ENCODE results near the gene GRID2. TPM values are rescaled to one million over a fixed set of nuclear protein-coding genes. Genes with fewer than 3 reads are reported as not detected.

GRID2 gene
- total RNA-seq, 1 experiment from 2014 or later, result 2.2 TPM

- Histone ChIP-seq H3K27ac (ENCODE audit: low read length) (no peak overlapping the region), H3K4me2 (ENCODE audit: low read length) (no peak overlapping the region), H3K9ac (ENCODE audit: low read length) (no peak overlapping the region), H3K4me3 (ENCODE audit: low read length) (no peak overlapping the region), H2AFZ (ENCODE audit: low read length) (no peak overlapping the region), H4K20me1 (ENCODE audit: low read length) (no peaks in the 10 kb centered on the region), H3K79me2 (ENCODE audit: low read length) (no peaks in the 10 kb centered on the region), H3K4me1 (ENCODE audit: insufficient read depth, low read length) (no peaks in the 10 kb centered on the region), H3F3A (ENCODE audit: low read length, unreplicated experiment) (no peaks in the 10 kb centered on the region), H3K27me3 (ENCODE audit: low read length) (no peaks in the 10 kb centered on the region), H3K36me3 (ENCODE audit: low read depth, low read length) (no peaks in the 10 kb centered on the region), H3K9me3 (ENCODE audit: low read length) (no peaks in the 10 kb centered on the region), H3K9me2 (replicated peaks; ENCODE audit: low read length) (no peaks in the 10 kb centered on the region)
- DNase-seq, result peak; percentile 61
- ChIA-PET POLR2A (ENCODE audit: unreplicated experiment) (no interaction called here), CTCF (interaction anchor here (0.5 to 0.6 kb wide), 2 partner anchors 41 to 936 kb away, joined by 3 to 6 read pairs; no protein-coding TSS in a partner anchor)
- intact Hi-C loops (cut with micrococcal nuclease), result loop anchor here (1.0 to 5.0 kb wide), 3 partner anchors 41 to 892 kb away; no protein-coding TSS in a partner anchor
- BruUV-seq (replicated peaks), result no TSS peak
- ATAC-seq, result peak; percentile 77
- TF ChIP-seq EZH2 (IDR thresholded peaks at IDR 0.05; ENCODE audit: low read length, unreplicated experiment) (no peak), CTCF (conservative IDR thresholded peaks at IDR 0.05; ENCODE audit: low read depth, low read length) (peak; percentile 62), EZH2phosphoT487 (IDR thresholded peaks at IDR 0.05; ENCODE audit: borderline replicate concordance, low read length) (no peak)
Observed at GRCh38 chr4:93199492-93199891, 895.7 kb downstream of the GRID2 start.

- Histone ChIP-seq H3K9me2 (replicated peaks; ENCODE audit: low read length) (no peaks in the 10 kb centered on the region), H4K20me1 (ENCODE audit: low read length) (no peaks in the 10 kb centered on the region), H3K9me3 (ENCODE audit: low read length) (no peaks in the 10 kb centered on the region), H3K79me2 (ENCODE audit: low read length) (no peaks in the 10 kb centered on the region), H3K27ac (ENCODE audit: low read length) (no peak overlapping the region), H3K4me3 (ENCODE audit: low read length) (no peak overlapping the region), H3K27me3 (ENCODE audit: low read length) (no peaks in the 10 kb centered on the region), H2AFZ (ENCODE audit: low read length) (no peak overlapping the region), H3K4me2 (ENCODE audit: low read length) (no peak overlapping the region), H3K9ac (ENCODE audit: low read length) (no peak overlapping the region), H3K36me3 (ENCODE audit: low read depth, low read length) (no peaks in the 10 kb centered on the region), H3K4me1 (ENCODE audit: insufficient read depth, low read length) (no peaks in the 10 kb centered on the region), H3F3A (ENCODE audit: low read length, unreplicated experiment) (no peaks in the 10 kb centered on the region)
- ChIA-PET POLR2A (ENCODE audit: unreplicated experiment) (no interaction called here), CTCF (interaction anchor here (0.6 kb wide), 1 partner anchor 471 kb away, joined by 3 read pairs; no protein-coding TSS in a partner anchor)
- no peak for TF ChIP-seq CTCF (conservative IDR thresholded peaks at IDR 0.05; ENCODE audit: low read depth, low read length)
- TF ChIP-seq EZH2 (IDR thresholded peaks at IDR 0.05; ENCODE audit: low read length, unreplicated experiment), result no peak
- TF ChIP-seq EZH2phosphoT487 (IDR thresholded peaks at IDR 0.05; ENCODE audit: borderline replicate concordance, low read length), result no peak
- BruUV-seq (replicated peaks), result no TSS peak
- no peak for ATAC-seq
- intact Hi-C loops (cut with micrococcal nuclease), result no loop called here
- no peak for DNase-seq
Observed at GRCh38 chr4:93201471-93202096, 897.8 kb downstream of the GRID2 start.

- Histone ChIP-seq H3K36me3 (ENCODE audit: low read depth, low read length) (no peaks in the 10 kb centered on the region), H3K9me2 (replicated peaks; ENCODE audit: low read length) (no peaks in the 10 kb centered on the region), H3K9ac (ENCODE audit: low read length) (no peak overlapping the region), H3K27ac (ENCODE audit: low read length) (no peak overlapping the region), H3K9me3 (ENCODE audit: low read length) (no peaks in the 10 kb centered on the region), H2AFZ (ENCODE audit: low read length) (no peak overlapping the region), H3K27me3 (ENCODE audit: low read length) (no peaks in the 10 kb centered on the region), H3K4me2 (ENCODE audit: low read length) (no peak overlapping the region), H4K20me1 (ENCODE audit: low read length) (no peaks in the 10 kb centered on the region), H3F3A (ENCODE audit: low read length, unreplicated experiment) (no peaks in the 10 kb centered on the region), H3K4me1 (ENCODE audit: insufficient read depth, low read length) (no peaks in the 10 kb centered on the region), H3K79me2 (ENCODE audit: low read length) (no peaks in the 10 kb centered on the region), H3K4me3 (ENCODE audit: low read length) (no peak overlapping the region)
- POLR2A ChIA-PET (ENCODE audit: unreplicated experiment), result no interaction called here
- no peak for TF ChIP-seq EZH2 (IDR thresholded peaks at IDR 0.05; ENCODE audit: low read length, unreplicated experiment)
- TF ChIP-seq EZH2phosphoT487 (IDR thresholded peaks at IDR 0.05; ENCODE audit: borderline replicate concordance, low read length), result no peak
- TF ChIP-seq CTCF (conservative IDR thresholded peaks at IDR 0.05; ENCODE audit: low read depth, low read length), result no peak
- CTCF ChIA-PET, result no interaction called here
- DNase-seq (no peak), ATAC-seq (no peak)
- no TSS peak for BruUV-seq (replicated peaks)
- intact Hi-C loops (cut with micrococcal nuclease), result no loop called here
Observed at GRCh38 chr4:93203708-93204107, 899.9 kb downstream of the GRID2 start.
